ENCODE results near the gene AAK1. TPM values are rescaled to one million over a fixed set of nuclear protein-coding genes. Genes with fewer than 3 reads are reported as not detected.

AAK1 gene
- polyA plus RNA-seq, 1 of the 3 experiments (the other 2 are of a cell fraction) = 13.4 TPM

GRCh38 chr2:69505710-69506109 is 137.8 kb downstream of the AAK1 start:
- Histone ChIP-seq H3K36me3 (replicated peaks in 1 of 2; ENCODE audit: control insufficient read depth in 1 of 2, insufficient read depth in 2 of 2, low read length in 1 of 2) (peaks cover 48 to 85% of the 10 kb centered on the region in 2 experiments), H3K4me2 (no peak overlapping the region)
- POLR2A ChIA-PET = no interaction called here

GRCh38 chr2:69501301-69501700 is 142.2 kb downstream of the AAK1 start:
- no peaks in the 10 kb centered on the region for H3K27me3 ChIP-seq (ENCODE audit: insufficient read depth)
- CTCF ChIA-PET = interaction anchor here (0.6 to 1.0 kb wide), 3 partner anchors 43 to 218 kb away, joined by 3 to 6 read pairs (median 3); no protein-coding TSS in a partner anchor
- no peak overlapping the region for H3K4me2 ChIP-seq
- no peaks in the 10 kb centered on the region for H3K4me1 ChIP-seq (ENCODE audit: control insufficient read depth in 1 of 2, insufficient read depth in 2 of 2, low read depth in 1 of 2, low read length in 1 of 2)
- H4K20me1 ChIP-seq (ENCODE audit: insufficient read depth) = no peaks in the 10 kb centered on the region
- POLR2A ChIA-PET = no interaction called here
- no peaks in the 10 kb centered on the region for H3K9me3 ChIP-seq
- peaks cover 25 to 60% of the 10 kb centered on the region in 2 experiments for H3K36me3 ChIP-seq (replicated peaks in 1 of 2; ENCODE audit: control insufficient read depth in 1 of 2, insufficient read depth in 2 of 2, low read length in 1 of 2)
- H3K9ac ChIP-seq = no peak overlapping the region
- no peaks in the 10 kb centered on the region for H3K9me2 ChIP-seq
- no peak overlapping the region for H2AFZ ChIP-seq (ENCODE audit: low read depth)
- no peak for DNase-seq
- H3K79me2 ChIP-seq (ENCODE audit: insufficient read depth) = no peaks in the 10 kb centered on the region
- H3K27ac ChIP-seq (ENCODE audit: low read depth in 2 of 2, low read length in 1 of 2) = no peak overlapping the region
- 89% methylated on average over 3 of the region's 3 CpGs for WGBS (ENCODE audit: low lambda C conversion rate)
- TF ChIP-seq JUND (IDR thresholded peaks at IDR 0.05) = no peak
- TF ChIP-seq GATA2 (CRISPR knock-in tag; IDR thresholded peaks at IDR 0.05) = no peak
- no peak for TF ChIP-seq RXRA (IDR thresholded peaks at IDR 0.05; ENCODE audit: borderline replicate concordance, low read depth)
- TF ChIP-seq SMC3 (IDR thresholded peaks at IDR 0.05; ENCODE audit: low read depth, low read length) = no peak
- no peak for TF ChIP-seq EZH2phosphoT487 (IDR thresholded peaks at IDR 0.05; ENCODE audit: borderline replicate concordance, low read depth)
- TF ChIP-seq NFIC (IDR thresholded peaks at IDR 0.05; ENCODE audit: borderline replicate concordance) = no peak
- no peak for TF ChIP-seq FOXJ3 (CRISPR knock-in tag; IDR thresholded peaks at IDR 0.05)
- TF ChIP-seq CHD2 (IDR thresholded peaks at IDR 0.05; ENCODE audit: low read length, partially characterized antibody) = no peak
- no peak for TF ChIP-seq YY1 (IDR thresholded peaks at IDR 0.05; ENCODE audit: low read depth)
- TF ChIP-seq EP300 (IDR thresholded peaks at IDR 0.05; ENCODE audit: borderline replicate concordance in 1 of 2, low read depth in 1 of 2, low read length in 1 of 2) = no peak
- TF ChIP-seq MEF2A (IDR thresholded peaks at IDR 0.05; ENCODE audit: borderline replicate concordance, low read depth) = no peak
- no peak for TF ChIP-seq FOXM1 (IDR thresholded peaks at IDR 0.05; ENCODE audit: low read depth)
- TF ChIP-seq RFX5 (IDR thresholded peaks at IDR 0.05; ENCODE audit: low read length) = no peak
- no peak for TF ChIP-seq SIN3A (IDR thresholded peaks at IDR 0.05; ENCODE audit: borderline replicate concordance, low read depth, low read length)
- TF ChIP-seq TEAD4 (IDR thresholded peaks at IDR 0.05; ENCODE audit: borderline replicate concordance, insufficient read depth) = no peak
- no peak for TF ChIP-seq ZBTB33 (IDR thresholded peaks at IDR 0.05; ENCODE audit: borderline replicate concordance, low read depth)
- TF ChIP-seq NRF1 (IDR thresholded peaks at IDR 0.05; ENCODE audit: low read depth, low read length) = no peak
- no peak for TF ChIP-seq POLR2AphosphoS5 (IDR thresholded peaks at IDR 0.05; ENCODE audit: low read depth, low read length)
- no peak for TF ChIP-seq TAF1 (IDR thresholded peaks at IDR 0.05; ENCODE audit: borderline replicate concordance, low read depth, low read length)
- TF ChIP-seq FOSL2 (IDR thresholded peaks at IDR 0.05; ENCODE audit: borderline replicate concordance, low read depth) = no peak
- H3K4me3 ChIP-seq (ENCODE audit: low read depth in 2 of 2, low read length in 1 of 2) = no peak overlapping the region
- H3F3A ChIP-seq (replicated peaks; ENCODE audit: insufficient read depth) = no peaks in the 10 kb centered on the region

More at GRCh38 chr2:69505710-69506109, 137.8 kb downstream of the AAK1 start:
- Histone ChIP-seq H4K20me1 (ENCODE audit: insufficient read depth) (no peaks in the 10 kb centered on the region), H3K9me3 (no peaks in the 10 kb centered on the region), H3K9me2 (no peaks in the 10 kb centered on the region), H3K27me3 (ENCODE audit: insufficient read depth) (no peaks in the 10 kb centered on the region), H3K79me2 (ENCODE audit: insufficient read depth) (no peaks in the 10 kb centered on the region), H3K27ac (ENCODE audit: low read depth in 2 of 2, low read length in 1 of 2) (no peak overlapping the region), H3F3A (replicated peaks; ENCODE audit: insufficient read depth) (no peaks in the 10 kb centered on the region), H3K4me1 (ENCODE audit: control insufficient read depth in 1 of 2, insufficient read depth in 2 of 2, low read depth in 1 of 2, low read length in 1 of 2) (no peaks in the 10 kb centered on the region), H3K4me3 (ENCODE audit: low read depth in 2 of 2, low read length in 1 of 2) (no peak overlapping the region), H2AFZ (ENCODE audit: low read depth) (no peak overlapping the region), H3K9ac (no peak overlapping the region)
- CTCF ChIA-PET = no interaction called here
- no peak for DNase-seq
- no peak for TF ChIP-seq EZH2phosphoT487 (IDR thresholded peaks at IDR 0.05; ENCODE audit: borderline replicate concordance, low read depth)
- TF ChIP-seq TAF1 (IDR thresholded peaks at IDR 0.05; ENCODE audit: borderline replicate concordance, low read depth, low read length) = no peak
- TF ChIP-seq PBX3 (IDR thresholded peaks at IDR 0.05) = no peak
- 95% methylated on average over 6 of the region's 6 CpGs for WGBS (ENCODE audit: low lambda C conversion rate)
